Fibroblast of peridontal ligament (primary cell): Measurements from ENCODE around the gene RHPN2.

Source experiments
- DNase-seq: peaks from one replicate; pipeline ENCODE4 v3.0.0-alpha.2; 2010; ENCODE audit errors: extremely low read depth

The RHPN2 gene

DNA sequence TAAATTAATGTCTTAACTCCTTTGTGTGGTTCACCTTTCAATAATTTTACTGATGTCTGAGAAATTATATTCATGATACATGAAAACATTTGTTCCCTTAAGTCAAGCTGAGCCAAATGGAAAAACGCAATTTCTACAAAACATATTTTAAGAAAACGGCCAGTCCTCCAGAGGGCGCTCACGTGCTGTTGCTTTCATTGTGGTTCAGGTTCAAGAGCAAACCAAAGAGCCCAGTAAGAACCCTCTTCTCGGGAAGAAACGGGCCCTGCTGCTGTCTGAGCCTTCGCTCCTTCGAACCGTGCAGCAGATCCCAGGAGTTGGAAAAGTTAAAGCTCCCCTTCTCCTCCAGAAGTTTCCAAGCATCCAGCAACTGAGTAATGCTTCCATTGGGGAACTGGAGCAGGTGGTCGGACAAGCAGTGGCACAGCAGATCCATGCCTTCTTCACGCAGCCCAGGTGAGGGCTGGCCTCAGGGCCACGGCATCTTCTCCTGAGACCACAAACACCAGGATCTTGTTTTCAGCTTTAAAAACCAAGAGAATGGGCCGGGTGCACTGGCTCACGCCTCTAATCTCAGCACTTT is 88.4 kb downstream of the RHPN2 start:
- peak; percentile 81 for DNase-seq

DNA sequence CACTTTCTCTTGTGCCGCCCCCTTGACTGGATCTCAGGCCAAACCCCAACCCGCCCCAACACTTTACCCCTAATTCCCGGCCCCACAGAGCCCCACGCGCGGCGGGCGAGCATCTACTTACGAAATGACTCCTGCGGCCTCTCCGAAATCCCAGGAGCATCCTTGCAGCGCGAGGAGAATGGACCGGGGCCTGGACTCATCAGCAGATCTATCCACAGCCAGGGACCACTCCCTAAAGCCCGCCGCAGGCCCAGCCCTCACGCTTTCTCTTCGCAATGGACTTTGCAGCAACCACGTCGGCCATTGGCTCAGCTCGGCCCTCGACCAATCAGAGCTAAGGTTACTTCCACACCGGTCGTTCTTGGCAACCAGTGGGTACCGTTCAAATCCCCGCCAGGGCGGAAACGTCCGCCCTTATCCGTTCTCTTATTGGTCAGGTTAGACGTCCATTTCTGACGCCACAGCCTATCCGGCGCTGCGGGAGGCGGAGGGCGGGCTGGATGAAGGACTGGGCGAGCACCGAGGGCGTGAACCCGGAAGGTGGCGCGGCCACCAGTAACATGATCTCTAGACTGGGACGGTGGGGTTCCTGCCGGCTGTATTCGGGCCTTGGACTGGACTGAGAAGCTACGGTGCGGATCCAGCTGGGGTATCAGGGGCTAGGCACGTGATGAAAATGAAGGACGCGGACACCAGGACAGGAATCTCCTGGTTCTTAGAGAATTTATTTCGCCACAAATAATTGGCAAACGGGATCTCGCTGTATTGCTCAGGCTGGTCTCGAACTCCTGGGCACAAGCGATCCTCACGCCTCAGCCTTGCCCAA is 92.8 kb downstream of the RHPN2 start, which contains the start of the genes CEP89 and FAAP24:
Gene CEP89, minus strand, starts transcription at position 244 of the 826 bp plus-strand sequence. Its CDS starts 84 bp downstream, at position 160.
Gene FAAP24, plus strand, starts transcription at position 528 of the 826 bp plus-strand sequence. CDS start 955 bp downstream, outside the sequence.
- peak; percentile 100 for DNase-seq

DNA sequence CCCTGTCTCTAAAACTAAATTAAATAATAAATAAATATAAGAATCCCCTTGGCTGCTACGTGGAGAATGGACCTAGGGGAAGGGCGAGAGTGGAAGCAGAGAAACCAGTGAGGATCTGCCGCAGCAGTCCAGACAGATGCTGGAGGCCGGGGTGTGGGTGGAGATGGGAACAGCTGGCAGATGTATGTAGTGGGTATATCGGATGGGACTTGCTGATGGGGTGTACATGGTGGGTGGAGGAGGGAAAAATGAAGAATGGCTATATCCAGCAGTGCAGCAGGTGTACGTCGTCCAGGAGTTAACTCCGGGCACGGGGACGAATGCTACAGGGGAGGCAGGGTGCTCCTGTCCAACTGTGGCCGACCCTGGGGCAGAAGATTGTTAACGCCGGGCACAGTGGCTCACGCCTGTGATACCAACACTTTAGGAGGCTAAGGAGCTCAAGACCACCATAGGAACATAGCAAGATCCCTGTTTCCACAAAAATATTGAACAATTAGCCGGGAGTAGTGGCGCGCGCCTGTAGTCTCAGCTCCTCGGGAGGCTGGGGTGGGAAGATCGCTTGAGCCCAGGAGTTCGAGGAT is 93.6 kb downstream of the RHPN2 start:
- DNase-seq = no peak

DNA sequence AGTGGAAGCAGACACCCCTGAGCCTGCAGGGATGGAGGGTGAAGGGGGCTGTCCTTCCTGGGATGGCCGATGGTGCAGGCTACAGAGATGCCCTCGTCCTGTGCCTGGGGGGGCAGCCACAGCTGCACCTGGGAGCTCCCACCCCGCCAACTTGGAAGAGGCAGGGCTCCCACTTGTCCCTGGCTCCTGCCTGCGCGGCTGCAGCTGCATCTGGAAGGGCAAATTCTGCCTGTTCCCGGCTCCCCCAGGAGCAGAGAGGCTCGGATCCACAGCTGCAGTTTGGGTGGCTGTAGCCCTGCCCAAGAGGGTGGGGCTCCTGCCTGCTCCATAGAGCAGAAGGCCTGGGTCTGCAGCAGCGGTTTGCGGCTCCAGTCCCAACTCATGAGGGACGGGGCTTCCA is 95.1 kb downstream of the RHPN2 start:
- DNase-seq = no peak

DNA sequence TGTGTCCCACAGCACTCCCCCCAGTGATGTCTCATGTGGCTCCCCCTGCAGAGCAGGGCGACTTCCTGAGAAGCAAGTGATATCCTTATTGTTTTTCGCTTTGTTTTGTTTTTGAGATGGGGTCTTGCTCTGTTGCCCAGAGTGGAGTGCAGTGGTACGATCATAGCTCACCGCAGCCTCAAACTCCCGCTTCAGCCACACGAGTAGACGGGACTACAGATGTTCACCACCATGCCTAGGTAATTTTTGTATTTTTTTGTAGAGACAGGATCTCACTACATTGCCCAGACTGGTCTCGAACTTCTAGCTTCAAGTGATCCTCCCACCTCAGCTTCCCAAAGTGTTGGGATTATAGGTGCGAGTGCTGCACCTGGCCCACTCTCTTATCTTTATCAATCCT is 97.9 kb downstream of the RHPN2 start:
- DNase-seq = no peak

DNA sequence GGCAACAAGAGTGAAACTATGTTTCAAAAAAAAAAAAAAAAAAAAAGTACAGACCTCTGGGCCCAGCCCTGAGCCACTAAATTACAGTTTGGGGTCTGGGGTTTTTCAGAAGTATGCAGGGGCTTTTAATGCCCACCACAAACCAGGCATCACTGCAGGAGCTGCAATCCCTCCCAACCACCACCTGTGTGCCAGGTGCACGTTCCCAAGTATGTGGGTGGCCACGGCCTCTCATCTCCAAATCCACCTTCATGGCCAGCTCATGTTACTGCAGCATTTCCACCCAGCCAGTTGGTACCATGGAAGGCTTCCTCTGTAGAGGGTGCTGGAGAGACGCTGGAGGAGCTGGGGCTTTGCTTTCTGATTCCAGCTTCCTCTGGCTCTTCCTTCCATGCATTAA is 119.4 kb downstream of the RHPN2 start:
- no peak for DNase-seq

DNA sequence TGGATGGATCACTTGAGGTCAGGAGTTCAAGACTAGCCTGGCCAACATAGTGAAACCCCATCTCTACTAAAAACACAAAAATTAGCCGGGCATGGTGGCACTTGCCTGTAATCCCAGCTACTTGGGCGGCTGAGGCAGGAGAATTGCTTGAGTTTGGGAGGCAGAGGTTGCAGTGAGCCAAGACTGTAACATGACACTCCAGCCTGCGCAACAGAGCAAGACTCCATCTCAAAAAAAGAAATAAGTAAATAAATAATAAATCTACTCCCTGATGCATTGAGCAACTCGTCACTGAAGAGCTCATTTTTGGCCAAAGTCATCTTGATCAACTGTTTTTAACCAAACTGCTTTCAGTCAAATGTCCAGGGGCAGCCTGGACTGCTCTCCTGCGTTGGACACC is 123.4 kb downstream of the RHPN2 start:
- peak; percentile 45 for DNase-seq

DNA sequence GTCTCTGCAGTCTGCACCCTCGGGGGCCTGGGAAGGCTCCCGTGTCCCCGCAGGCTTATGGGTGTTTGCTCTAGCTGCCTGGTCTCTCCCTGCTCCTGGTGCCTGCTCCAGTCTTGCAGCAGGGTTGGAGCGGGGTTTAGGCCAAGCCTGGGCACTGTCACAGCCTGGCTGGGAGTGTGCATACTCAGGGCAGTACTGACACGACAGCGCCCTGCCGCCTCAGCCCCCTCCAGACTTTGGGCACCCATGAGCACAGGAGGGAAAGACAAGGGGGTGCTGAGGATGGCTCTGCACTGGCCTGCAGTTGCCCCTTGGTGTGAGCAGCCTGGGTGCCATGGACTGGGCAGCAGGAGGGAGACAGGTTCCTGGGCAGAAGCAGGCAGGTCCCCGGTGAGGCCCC is 128.6 kb downstream of the RHPN2 start:
- no peak for DNase-seq

DNA sequence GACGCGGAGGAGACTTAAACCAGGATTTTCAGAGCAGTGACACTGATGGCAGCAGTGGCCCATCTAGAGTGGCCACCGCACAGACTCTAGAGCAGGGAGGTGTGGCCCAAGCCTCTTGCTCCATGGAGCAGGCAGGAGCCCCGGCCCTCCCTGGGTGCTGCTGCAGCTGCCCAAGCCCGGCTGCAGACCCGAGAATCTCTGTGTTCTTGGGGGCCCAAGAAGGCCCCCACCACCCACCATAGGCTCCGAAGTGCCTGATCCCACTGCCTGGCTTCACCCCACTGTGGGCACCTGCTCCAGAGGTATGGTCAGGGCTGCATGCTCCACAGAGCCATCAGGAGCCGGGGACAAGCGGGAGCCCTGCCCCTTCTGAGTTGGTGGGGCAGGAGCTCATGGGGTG is 129.1 kb downstream of the RHPN2 start:
- DNase-seq = no peak

DNA sequence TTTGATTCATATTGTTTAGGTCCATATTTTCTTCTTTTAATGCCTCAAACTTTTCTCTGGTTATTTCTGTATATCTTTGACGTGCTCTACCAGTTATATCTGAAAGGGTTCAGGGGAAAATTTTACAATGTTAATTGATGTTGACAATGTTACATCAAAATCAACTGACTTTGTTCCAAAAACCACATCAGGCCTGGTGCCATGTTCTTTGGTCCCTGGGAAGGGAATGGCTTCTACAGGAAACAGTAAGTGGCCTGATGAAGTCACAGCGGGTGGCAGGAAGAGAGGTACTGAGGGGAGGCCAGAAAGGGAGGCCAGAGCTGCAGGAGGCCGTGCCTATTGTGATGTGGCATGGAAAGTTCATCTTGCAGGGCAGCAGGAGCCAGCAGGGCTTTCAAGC is 131.1 kb downstream of the RHPN2 start:
- DNase-seq = no peak

DNA sequence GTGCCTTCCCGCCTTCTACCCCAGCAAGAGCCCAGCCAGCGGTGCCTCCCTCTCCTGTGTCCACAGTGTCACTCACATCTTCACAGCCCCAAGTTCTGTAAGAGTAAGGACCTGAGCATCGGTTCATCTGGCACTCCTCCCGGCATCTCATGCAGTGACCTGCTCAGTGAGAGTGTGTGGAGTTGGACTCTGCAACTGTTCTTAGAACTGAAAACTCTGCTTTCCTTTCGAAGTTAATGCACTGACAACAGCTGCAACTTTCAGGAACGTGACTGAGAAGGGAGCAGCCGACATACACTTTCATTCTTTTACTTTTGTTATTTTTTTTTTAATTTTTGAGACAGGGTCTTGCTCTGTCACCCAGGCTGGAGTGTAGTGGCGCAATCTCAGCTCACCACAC is 134.1 kb downstream of the RHPN2 start:
- no peak for DNase-seq

DNA sequence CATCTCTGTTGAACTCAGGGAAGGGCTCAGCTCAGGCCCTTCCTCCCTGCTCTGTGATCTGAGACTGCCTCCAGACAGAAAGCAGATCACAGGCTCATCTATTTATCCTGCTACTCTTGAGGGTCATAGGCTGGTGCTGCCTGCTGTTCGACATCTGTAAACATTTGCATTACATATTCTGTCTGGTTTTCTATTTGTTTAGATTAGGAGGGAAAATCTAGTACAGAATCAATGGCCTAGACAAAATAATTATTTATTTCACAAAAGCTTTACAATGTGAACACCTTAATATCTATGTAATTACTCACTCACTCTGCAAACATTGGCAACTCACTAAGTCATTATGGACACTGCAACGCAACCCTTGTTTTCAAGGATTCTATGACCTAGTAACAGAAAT is 135.9 kb downstream of the RHPN2 start:
- no peak for DNase-seq
